Body of pancreas (tissue), 4 donors: ENCODE data around the gene KIAA1217.

Experiments
- POLR2A ChIP-seq, 3 donors: fragments of 450-650 bp; IDR thresholded peaks; one replicate each; pipeline ENCODE4 v1.6.1; 2016; ENCODE audit warnings: antibody characterized with exemption in 3 of 3, mild to moderate bottlenecking in 2 of 3
- TF ChIP-seq, protein P1 (sequence below), 7 experiments: fragments of 450-650 bp in 4 of 7; fragments of 200-600 bp in 3 of 7; sonication (generic) in 3 of 7; IDR thresholded peaks; one replicate each; pipeline ENCODE4 v1.5.1; 2016 to 2019; ENCODE audit warnings: antibody characterized with exemption in 7 of 7

DNA sequence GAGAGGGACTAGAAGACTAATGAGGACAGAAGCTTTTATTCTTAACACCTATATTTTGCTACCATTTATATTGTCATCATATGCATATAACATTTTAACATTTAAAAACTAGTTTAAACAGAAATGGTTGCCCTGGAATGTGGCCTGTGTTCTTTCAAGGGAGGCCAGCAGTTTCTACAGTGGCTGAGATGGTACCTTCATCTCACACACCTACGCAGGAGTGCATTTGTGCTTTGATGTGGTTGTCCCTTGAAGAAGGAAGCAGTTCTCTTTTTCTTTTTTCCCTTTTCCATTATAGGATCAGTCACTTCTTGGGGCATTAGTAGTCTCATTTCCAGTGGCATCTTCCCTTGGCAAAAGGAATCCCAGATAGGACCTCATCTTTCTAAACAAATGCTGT lies 38.9 kb downstream of the KIAA1217 start:
- TF ChIP-seq, protein P1, sequence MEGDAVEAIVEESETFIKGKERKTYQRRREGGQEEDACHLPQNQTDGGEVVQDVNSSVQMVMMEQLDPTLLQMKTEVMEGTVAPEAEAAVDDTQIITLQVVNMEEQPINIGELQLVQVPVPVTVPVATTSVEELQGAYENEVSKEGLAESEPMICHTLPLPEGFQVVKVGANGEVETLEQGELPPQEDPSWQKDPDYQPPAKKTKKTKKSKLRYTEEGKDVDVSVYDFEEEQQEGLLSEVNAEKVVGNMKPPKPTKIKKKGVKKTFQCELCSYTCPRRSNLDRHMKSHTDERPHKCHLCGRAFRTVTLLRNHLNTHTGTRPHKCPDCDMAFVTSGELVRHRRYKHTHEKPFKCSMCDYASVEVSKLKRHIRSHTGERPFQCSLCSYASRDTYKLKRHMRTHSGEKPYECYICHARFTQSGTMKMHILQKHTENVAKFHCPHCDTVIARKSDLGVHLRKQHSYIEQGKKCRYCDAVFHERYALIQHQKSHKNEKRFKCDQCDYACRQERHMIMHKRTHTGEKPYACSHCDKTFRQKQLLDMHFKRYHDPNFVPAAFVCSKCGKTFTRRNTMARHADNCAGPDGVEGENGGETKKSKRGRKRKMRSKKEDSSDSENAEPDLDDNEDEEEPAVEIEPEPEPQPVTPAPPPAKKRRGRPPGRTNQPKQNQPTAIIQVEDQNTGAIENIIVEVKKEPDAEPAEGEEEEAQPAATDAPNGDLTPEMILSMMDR (IDR thresholded peaks at IDR 0.05) = no peak
- TF ChIP-seq POLR2A (IDR thresholded peaks at IDR 0.05) = no peak
